Measurements from ENCODE around the gene UXT. TPM values are rescaled to one million over a fixed set of nuclear protein-coding genes. Genes with fewer than 3 reads are reported as not detected.
"Not testable (repeated sequence)": the region's sequence is repeated elsewhere in the genome, so short reads cannot be mapped to it uniquely, and the experiment has no call there.

UXT gene
- polyA plus RNA-seq, 1 donor from 2014 or later = 302 TPM

- Mint-ChIP-seq H3K27me3 (no peaks in the 10 kb centered on the region), H3K4me3 (no peak overlapping the region), H3K36me3 (no peaks in the 10 kb centered on the region), H3K27ac (no peak overlapping the region), H3K9me3 (no peaks in the 10 kb centered on the region), H3K4me1 (peaks cover 0 to 2% (median 0%) of the 10 kb centered on the region in 3 donors)
Measured at GRCh38 chrX:47613082-47613481, 45.9 kb downstream of the UXT start.

DNA sequence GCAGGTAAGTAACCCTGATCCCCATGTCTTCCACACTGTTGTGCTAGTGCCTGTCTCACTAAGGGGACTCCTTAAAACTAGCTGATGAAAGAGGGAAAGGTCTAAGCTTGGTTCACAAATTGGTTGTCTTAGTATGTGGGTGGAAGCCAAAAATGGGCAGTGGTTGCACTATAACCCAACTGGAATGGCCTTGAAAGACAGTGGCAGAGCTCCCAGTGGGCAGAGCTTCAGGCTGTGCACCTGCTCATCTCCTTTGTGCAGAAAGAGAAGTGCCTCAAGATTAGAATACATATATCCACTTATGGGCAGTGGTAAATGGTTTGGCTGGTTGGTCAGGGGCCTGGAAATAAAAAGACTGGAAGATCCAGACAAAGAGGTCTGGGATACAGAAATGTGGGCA lies 46.6 kb downstream of the UXT start:
- Mint-ChIP-seq H3K4me1 (no peaks in the 10 kb centered on the region), H3K27me3 (no peaks in the 10 kb centered on the region), H3K36me3 (no peaks in the 10 kb centered on the region), H3K9me3 (no peaks in the 10 kb centered on the region), H3K4me3 (no peak overlapping the region), H3K27ac (no peak overlapping the region)

- no peak overlapping the region for H3K27ac Mint-ChIP-seq
- H3K9me3 Mint-ChIP-seq = no peaks in the 10 kb centered on the region
- no peaks in the 10 kb centered on the region for H3K4me1 Mint-ChIP-seq
- no peaks in the 10 kb centered on the region for H3K36me3 Mint-ChIP-seq
- no peaks in the 10 kb centered on the region for H3K27me3 Mint-ChIP-seq
- H3K4me3 Mint-ChIP-seq = no peak overlapping the region
Measured at GRCh38 chrX:47611926-47612325, 47.1 kb downstream of the UXT start.

GRCh38 chrX:47611489-47611888 lies 47.5 kb downstream of the UXT start:
- Mint-ChIP-seq H3K27ac (no peak overlapping the region), H3K36me3 (no peaks in the 10 kb centered on the region), H3K4me1 (no peaks in the 10 kb centered on the region), H3K4me3 (no peak overlapping the region), H3K9me3 (no peaks in the 10 kb centered on the region), H3K27me3 (no peaks in the 10 kb centered on the region)

GRCh38 chrX:47610511-47610910 lies 48.5 kb downstream of the UXT start:
- H3K4me1 Mint-ChIP-seq = no peaks in the 10 kb centered on the region
- H3K27me3 Mint-ChIP-seq = no peaks in the 10 kb centered on the region
- no peak overlapping the region for H3K4me3 Mint-ChIP-seq
- no peaks in the 10 kb centered on the region for H3K36me3 Mint-ChIP-seq
- no peak overlapping the region for H3K27ac Mint-ChIP-seq
- no peaks in the 10 kb centered on the region for H3K9me3 Mint-ChIP-seq

DNA sequence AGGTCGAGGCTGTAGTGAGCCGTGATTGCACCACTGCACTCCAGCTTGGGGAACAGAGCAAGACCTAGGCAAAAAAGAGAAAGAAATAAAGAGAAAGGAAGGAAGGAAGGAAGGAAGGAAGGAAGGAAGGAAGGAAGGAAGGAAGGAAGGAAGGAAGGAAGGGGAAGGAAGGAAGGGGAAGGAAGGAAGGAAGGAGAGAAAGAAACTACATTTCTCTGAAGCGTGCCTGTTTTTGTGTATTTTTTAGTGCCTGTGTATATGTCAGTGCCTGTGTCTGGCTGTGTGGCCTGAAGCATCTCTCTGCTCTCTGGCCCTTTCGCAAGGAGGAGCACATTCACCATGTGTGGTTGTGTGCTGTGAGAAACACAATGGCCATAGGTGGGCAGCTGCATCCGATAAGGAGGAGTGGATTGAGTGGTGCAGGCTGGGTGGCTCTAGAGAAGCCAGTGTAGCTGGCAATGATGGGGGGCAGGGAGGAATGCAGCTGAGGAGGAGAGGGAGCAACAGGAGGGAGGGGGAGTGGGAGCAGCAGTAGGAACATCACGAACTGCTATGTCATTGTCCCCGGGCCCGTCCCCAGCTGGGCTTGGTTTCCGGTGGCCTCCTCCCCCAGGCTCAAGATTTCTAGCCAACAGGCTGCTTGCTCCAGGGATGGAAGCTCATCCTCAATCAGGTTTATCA lies 50.7 kb downstream of the UXT start:
- Mint-ChIP-seq H3K9me3 (no peaks in the 10 kb centered on the region), H3K4me3 (no peak overlapping the region), H3K27ac (no peak overlapping the region), H3K27me3 (peaks cover 2% of the 10 kb centered on the region), H3K4me1 (no peaks in the 10 kb centered on the region), H3K36me3 (no peaks in the 10 kb centered on the region)

DNA sequence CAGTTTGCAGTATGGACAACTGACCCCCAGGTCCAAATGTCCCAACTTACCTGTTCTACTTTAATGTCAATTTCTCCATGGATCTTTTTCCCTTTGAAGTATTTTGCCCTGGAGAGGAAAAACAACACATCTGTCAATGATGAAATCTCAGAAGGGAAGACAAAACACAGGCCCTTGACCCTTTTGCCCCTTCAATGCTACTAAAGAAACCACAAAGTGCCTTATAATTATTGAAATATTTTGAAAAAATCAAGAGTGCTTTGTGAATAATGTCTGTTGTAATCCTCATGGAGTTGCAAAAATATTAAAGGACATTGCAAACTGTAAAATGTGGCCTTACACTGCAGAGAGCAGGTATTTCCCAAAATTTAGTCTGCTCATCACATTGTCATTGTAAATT lies 51.9 kb downstream of the UXT start:
- Mint-ChIP-seq H3K9me3 (no peaks in the 10 kb centered on the region), H3K4me1 (no peaks in the 10 kb centered on the region), H3K27me3 (peaks cover 2% of the 10 kb centered on the region), H3K27ac (no peak overlapping the region), H3K36me3 (no peaks in the 10 kb centered on the region), H3K4me3 (no peak overlapping the region)

DNA sequence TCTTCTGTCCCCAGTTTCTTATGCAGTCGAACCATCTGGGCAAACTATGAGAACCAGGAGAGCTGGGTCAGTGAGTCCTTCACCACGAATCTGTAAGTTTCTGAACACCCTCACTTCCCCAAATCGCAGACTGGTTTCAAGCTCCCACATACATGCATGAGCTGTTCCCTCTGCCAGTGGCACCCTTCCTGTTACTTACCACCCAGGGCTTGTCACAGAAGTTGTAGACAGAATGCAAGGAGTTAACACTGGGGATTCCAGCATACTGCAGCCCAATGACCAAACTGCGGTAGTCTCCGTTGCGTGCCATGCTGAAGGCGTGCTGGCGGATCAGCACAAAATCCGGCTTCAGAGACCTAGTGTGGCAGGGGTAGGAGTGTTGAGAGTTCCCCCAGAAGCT lies 54.0 kb downstream of the UXT start:
- Mint-ChIP-seq H3K36me3 (no peaks in the 10 kb centered on the region), H3K27ac (no peak overlapping the region), H3K4me1 (no peaks in the 10 kb centered on the region), H3K4me3 (no peak overlapping the region), H3K27me3 (peaks cover 4% of the 10 kb centered on the region), H3K9me3 (peaks cover 0 to 11% (median 3%) of the 10 kb centered on the region in 3 donors)

- H3K4me3 Mint-ChIP-seq, H3K4me1 Mint-ChIP-seq, H3K27ac Mint-ChIP-seq, H3K36me3 Mint-ChIP-seq, H3K27me3 Mint-ChIP-seq: not testable (repeated sequence)
- peaks cover 0 to 18% (median 7%) of the 10 kb centered on the region in 3 donors for H3K9me3 Mint-ChIP-seq
Measured at GRCh38 chrX:47603125-47603524, 55.9 kb downstream of the UXT start.

Other genes starting within 250 kb of the UXT start
- 8.6 TPM for gene ZNF41, start 176.0 kb downstream of the UXT start, polyA plus RNA-seq
- 93.7 TPM for gene ARAF, start 98.0 kb downstream of the UXT start, polyA plus RNA-seq
- gene TIMP1, start 76.7 kb downstream of the UXT start, polyA plus RNA-seq = 22.8 TPM
- gene SYN1, start 39.3 kb downstream of the UXT start, polyA plus RNA-seq = not detected
- gene CFP, start 29.2 kb downstream of the UXT start, polyA plus RNA-seq = 0.95 TPM
- gene ELK1, start 8.6 kb downstream of the UXT start, polyA plus RNA-seq = 16.0 TPM
- 2.8 TPM for gene ZNF81, start 177.7 kb upstream of the UXT start, polyA plus RNA-seq